ENCODE measurements around the gene SLC1A6.
"Not testable (repeated sequence)": the region's sequence is repeated elsewhere in the genome, so short reads cannot be mapped to it uniquely, and the experiment has no call there.

SLC1A6 gene

GRCh38 chr19:14979476-14980255 lies at the start of gene SLC1A6:
Gene SLC1A6 (minus strand): TSS chr19:14979864. CDS start chr19:14972910, 6,954 bp downstream.
- no peak for DNase-seq (ENCODE audit: low read depth)

- no peak for DNase-seq (ENCODE audit: low read depth)
Observed at GRCh38 chr19:15028490-15028889, 48.8 kb upstream of the SLC1A6 start.

- no peak for DNase-seq (ENCODE audit: low read depth)
Observed at GRCh38 chr19:15025217-15025616, 45.6 kb upstream of the SLC1A6 start.

GRCh38 chr19:15022752-15023151 lies 43.1 kb upstream of the SLC1A6 start:
- no peak for DNase-seq (ENCODE audit: low read depth)

- DNase-seq (ENCODE audit: low read depth) = no peak
Observed at GRCh38 chr19:15021286-15022007, 41.8 kb upstream of the SLC1A6 start.

- not testable (repeated sequence) for DNase-seq (ENCODE audit: low read depth)
Observed at GRCh38 chr19:15018836-15019235, 39.2 kb upstream of the SLC1A6 start.

- DNase-seq (ENCODE audit: low read depth) = no peak
Observed at GRCh38 chr19:15015946-15016542, 36.4 kb upstream of the SLC1A6 start.

- DNase-seq (ENCODE audit: low read depth) = no peak
Observed at GRCh38 chr19:15014579-15014978, 34.9 kb upstream of the SLC1A6 start.

- no peak for DNase-seq (ENCODE audit: low read depth)
Observed at GRCh38 chr19:15010501-15011300, 31.0 kb upstream of the SLC1A6 start.

- no peak for DNase-seq (ENCODE audit: low read depth)
Observed at GRCh38 chr19:15008308-15008707, 28.6 kb upstream of the SLC1A6 start.

- no peak for DNase-seq (ENCODE audit: low read depth)
Observed at GRCh38 chr19:14997981-14998380, 18.3 kb upstream of the SLC1A6 start.

- DNase-seq (ENCODE audit: low read depth) = no peak
Observed at GRCh38 chr19:14992780-14993179, 13.1 kb upstream of the SLC1A6 start.

GRCh38 chr19:14985133-14985532 lies 5.5 kb upstream of the SLC1A6 start:
- no peak for DNase-seq (ENCODE audit: low read depth)

- no peak for DNase-seq (ENCODE audit: low read depth)
Observed at GRCh38 chr19:14978161-14978776, 1.4 kb downstream of the SLC1A6 start.

GRCh38 chr19:14977128-14977527 lies 2.5 kb downstream of the SLC1A6 start:
- DNase-seq (ENCODE audit: low read depth) = no peak

- no peak for DNase-seq (ENCODE audit: low read depth)
Observed at GRCh38 chr19:14974488-14974887, 5.2 kb downstream of the SLC1A6 start.

GRCh38 chr19:14972676-14973075 lies 7.0 kb downstream of the SLC1A6 start:
- DNase-seq (ENCODE audit: low read depth) = no peak

GRCh38 chr19:14971474-14971873 lies 8.2 kb downstream of the SLC1A6 start:
- DNase-seq (ENCODE audit: low read depth) = no peak

- DNase-seq (ENCODE audit: low read depth) = no peak
Observed at GRCh38 chr19:14968247-14968646, 11.4 kb downstream of the SLC1A6 start.

- DNase-seq (ENCODE audit: low read depth) = no peak
Observed at GRCh38 chr19:14961956-14962685, 17.5 kb downstream of the SLC1A6 start.

GRCh38 chr19:14959263-14959662 lies 20.4 kb downstream of the SLC1A6 start:
- no peak for DNase-seq (ENCODE audit: low read depth)

All from stimulated activated CD8-positive, alpha-beta memory T cell treated with anti-CD3 and anti-CD28 coated beads, Interleukin-12 subunit alpha, Interleukin-12 subunit beta, amount 100 ng/mL, for 4 hours (primary cell).